KMS-11 (cell line): ENCODE data around the gene ACTL6B.

Source experiments
- H2AFZ ChIP-seq: fragments of 200-600 bp; sonication (generic); 2 replicates; pipeline ENCODE4 v1.6.1; 2016; ENCODE audit warnings: antibody characterized with exemption, mixed run types, low read depth
- H3K27ac ChIP-seq: fragments of 200-600 bp; sonication (generic); 2 replicates; pipeline ENCODE4 v1.6.1; 2016; ENCODE audit warnings: mild to moderate bottlenecking, mixed run types
- H3K27me3 ChIP-seq: fragments of 200-600 bp; sonication (generic); 2 replicates; pipeline ENCODE4 v1.6.1; 2017; ENCODE audit warnings: mild to moderate bottlenecking, low read depth, mixed run types, moderate library complexity; ENCODE audit not compliant: insufficient read depth
- H3K36me3 ChIP-seq: fragments of 200-600 bp; sonication (generic); 2 replicates; pipeline ENCODE4 v1.6.1; 2017; ENCODE audit warnings: mild to moderate bottlenecking, mixed run types; ENCODE audit not compliant: insufficient read depth
- H3K4me1 ChIP-seq: fragments of 200-600 bp; sonication (generic); 2 replicates; pipeline ENCODE4 v1.6.1; 2016; ENCODE audit warnings: mild to moderate bottlenecking, low read depth, mixed run types; ENCODE audit not compliant: poor library complexity, severe bottlenecking
- H3K4me2 ChIP-seq: fragments of 200-600 bp; sonication (generic); 2 replicates; pipeline ENCODE4 v1.7.0; 2016; ENCODE audit warnings: mild to moderate bottlenecking, mixed run types
- H3K4me3 ChIP-seq: fragments of 200-600 bp; sonication (generic); IDR thresholded peaks from 2 replicates; pipeline ENCODE4 v1.6.1; 2017; ENCODE audit warnings: low read depth, low read length, mixed read lengths; ENCODE audit not compliant: insufficient read depth
- H3K79me2 ChIP-seq: fragments of 200-600 bp; sonication (generic); 2 replicates; pipeline ENCODE4 v1.6.1; 2016; ENCODE audit warnings: low read depth, mixed run types; ENCODE audit not compliant: insufficient read depth
- H3K9ac ChIP-seq: fragments of 200-600 bp; sonication (generic); 2 replicates; pipeline ENCODE4 v1.6.1; 2016; ENCODE audit warnings: mild to moderate bottlenecking, mixed run types
- H4K20me1 ChIP-seq: fragments of 200-600 bp; sonication (generic); 2 replicates; pipeline ENCODE4 v1.6.1; 2016; ENCODE audit warnings: mild to moderate bottlenecking, mixed run types; ENCODE audit not compliant: insufficient read depth
- CTCF ChIP-seq: fragments of 200-600 bp; sonication (generic); conservative IDR thresholded peaks from 2 replicates; pipeline ENCODE4 v1.6.1; 2017; ENCODE audit warnings: low read depth, mild to moderate bottlenecking, antibody characterized with exemption, low read length, moderate library complexity, mixed read lengths

The ACTL6B gene

GRCh38 chr7:100694098-100694745 lies 38.0 kb upstream of the ACTL6B start, which contains the start of gene GIGYF1:
Gene GIGYF1, minus strand, starts transcription at chr7:100694250. Its CDS starts 6,012 bp downstream, at chr7:100688238.
- TF ChIP-seq CTCF = no peak
- Histone ChIP-seq H3K27ac (peak within 1 kb of the TSS; percentile 17; the same call in 1 of the 2 replicates), H2AFZ (peak within 1 kb of the TSS; percentile 62)

GRCh38 chr7:100693312-100694097 lies 37.3 kb upstream of the ACTL6B start:
- H3K79me2 ChIP-seq = peaks cover 48% of the 10 kb centered on the region

More at GRCh38 chr7:100694098-100694745, 38.0 kb upstream of the ACTL6B start, which contains the start of gene GIGYF1:
- H3K4me1 ChIP-seq = peaks cover 30% of the 10 kb centered on the region
- peak within 1 kb of the TSS; percentile 75 for H3K4me2 ChIP-seq
- H3K79me2 ChIP-seq = peaks cover 41% of the 10 kb centered on the region
- no peaks in the 10 kb centered on the region for H3K36me3 ChIP-seq
- H4K20me1 ChIP-seq = no peaks in the 10 kb centered on the region
- H3K4me3 ChIP-seq = no peak within 1 kb of the TSS
- peak within 1 kb of the TSS; percentile 82 for H3K9ac ChIP-seq
- peaks cover 44% of the 10 kb centered on the region for H3K27me3 ChIP-seq

GRCh38 chr7:100692578-100692961 lies 36.3 kb upstream of the ACTL6B start:
- TF ChIP-seq CTCF = no peak
- H3K79me2 ChIP-seq = peaks cover 50% of the 10 kb centered on the region
- H3K36me3 ChIP-seq = no peaks in the 10 kb centered on the region; the same call in 1 of the 2 replicates
- H4K20me1 ChIP-seq = no peaks in the 10 kb centered on the region
- no peak overlapping the region; the same call in 1 of the 2 replicates for H3K9ac ChIP-seq
- H3K4me3 ChIP-seq = no peak overlapping the region
- peaks cover 28% of the 10 kb centered on the region for H3K27me3 ChIP-seq
- peak overlapping the region; percentile 75 for H3K4me2 ChIP-seq
- no peak overlapping the region for H3K27ac ChIP-seq
- H2AFZ ChIP-seq = no peak overlapping the region
- H3K4me1 ChIP-seq = peaks cover 30% of the 10 kb centered on the region

More at GRCh38 chr7:100693312-100694097, 37.3 kb upstream of the ACTL6B start:
- Histone ChIP-seq H3K4me2 (peak overlapping the region; percentile 75), H3K27ac (peak overlapping the region; percentile 17; the same call in 1 of the 2 replicates), H4K20me1 (no peaks in the 10 kb centered on the region), H3K36me3 (no peaks in the 10 kb centered on the region), H3K9ac (peak overlapping the region; percentile 82), H3K27me3 (peaks cover 38% of the 10 kb centered on the region), H3K4me3 (no peak overlapping the region), H3K4me1 (peaks cover 30% of the 10 kb centered on the region), H2AFZ (peak overlapping the region; percentile 50)
- TF ChIP-seq CTCF = no peak

- H3K4me1 ChIP-seq = peaks cover 30% of the 10 kb centered on the region
- H3K79me2 ChIP-seq = peaks cover 50% of the 10 kb centered on the region
- H3K4me2 ChIP-seq = peak overlapping the region; percentile 75
- H3K4me3 ChIP-seq = no peak overlapping the region
- H4K20me1 ChIP-seq = no peaks in the 10 kb centered on the region
- peaks cover 22% of the 10 kb centered on the region for H3K27me3 ChIP-seq
- peak; percentile 49; the same call in 1 of the 2 replicates for TF ChIP-seq CTCF
- no peak overlapping the region for H3K27ac ChIP-seq
- H2AFZ ChIP-seq = no peak overlapping the region
- H3K9ac ChIP-seq = no peak overlapping the region; the same call in 1 of the 2 replicates
- H3K36me3 ChIP-seq = no peaks in the 10 kb centered on the region; the same call in 1 of the 2 replicates
Measured at GRCh38 chr7:100691676-100692577, 35.7 kb upstream of the ACTL6B start.
